HEK293 (cell line): ENCODE measurements around the gene CDC25C.

Experiments used
- CTCF ChIA-PET: fragments of 350-600 bp; formaldehyde crosslinking; extraction: SDS; loops from one replicate; lab custom pipeline; 2021; ENCODE audit warnings: antibody characterized with exemption; lab: Yijun Ruan, JAX
- POLR2A ChIA-PET: fragments of 300-600 bp; formaldehyde crosslinking; extraction: SDS; loops from one replicate; lab custom pipeline; 2020; ENCODE audit warnings: antibody characterized with exemption, inconsistent platforms; lab: Yijun Ruan, JAX
- H3K27ac ChIP-seq: fragments of 200-500 bp; sonication (Bioruptor generic); 2 replicates; pipeline ENCODE4 v1.5.1; 2014; ENCODE audit warnings: low read depth, low read length, control low read depth, inconsistent platforms; ENCODE audit errors: extremely low read depth
- H3K36me3 ChIP-seq, 2 experiments: fragments of 200-500 bp in 1 of 2; sonication (Bioruptor generic) in 1 of 2; 1 replicate in 1 of 2; 2 replicates in 1 of 2; pipeline ENCODE4 v1.5.1; 2014 to 2017; ENCODE audit warnings: inconsistent platforms in 2 of 2, low read length in 2 of 2; ENCODE audit not compliant: control insufficient read depth in 2 of 2, insufficient read depth in 1 of 2
- H3K4me1 ChIP-seq: fragments of 200-500 bp; sonication (Bioruptor generic); 2 replicates; pipeline ENCODE4 v1.5.1; 2014; ENCODE audit warnings: mild to moderate bottlenecking, low read length, inconsistent platforms; ENCODE audit not compliant: control insufficient read depth, insufficient read depth
- H3K4me3 ChIP-seq: 2 replicates; pipeline ENCODE4 v1.5.1; 2011; ENCODE audit warnings: low read depth, mild to moderate bottlenecking, control low read depth, low read length, moderate library complexity
- H3K9me3 ChIP-seq: fragments of 200-500 bp; sonication (Bioruptor generic); 2 replicates; pipeline ENCODE4 v1.5.1; 2014; ENCODE audit warnings: low read depth, low read length, inconsistent platforms; ENCODE audit not compliant: control insufficient read depth, insufficient read depth
- BCL11B ChIP-seq: fragments of 450-650 bp; formaldehyde crosslinking; IDR thresholded peaks from 2 replicates; pipeline ENCODE4 v1.5.1; 2016; ENCODE audit warnings: low read depth, missing biosample characterization, missing genetic modification characterization
- PRDM1 ChIP-seq: fragments of 450-650 bp; formaldehyde crosslinking; IDR thresholded peaks from 2 replicates; pipeline ENCODE4; 2016; ENCODE audit warnings: missing biosample characterization, missing genetic modification characterization
- SCRT2 ChIP-seq: fragments of 450-650 bp; formaldehyde crosslinking; IDR thresholded peaks from 2 replicates; pipeline ENCODE4 v1.5.1; 2016; ENCODE audit warnings: missing biosample characterization, missing genetic modification characterization
- SP3 ChIP-seq: fragments of 450-650 bp; formaldehyde crosslinking; IDR thresholded peaks from 2 replicates; pipeline ENCODE4 v1.5.1; 2016; ENCODE audit warnings: missing biosample characterization, missing genetic modification characterization
- WT1 ChIP-seq: fragments of 450-650 bp; formaldehyde crosslinking; IDR thresholded peaks from 2 replicates; pipeline ENCODE4 v1.5.1; 2016; ENCODE audit warnings: missing biosample characterization, missing genetic modification characterization
- ZBTB8A ChIP-seq: fragments of 450-650 bp; formaldehyde crosslinking; IDR thresholded peaks from 2 replicates; pipeline ENCODE4 v1.5.1; 2016; ENCODE audit warnings: missing biosample characterization, missing genetic modification characterization
- ZNF211 ChIP-seq: fragments of 450-650 bp; formaldehyde crosslinking; IDR thresholded peaks from 2 replicates; pipeline ENCODE4 v1.5.1; 2016; ENCODE audit warnings: low read depth, missing biosample characterization, missing genetic modification characterization
- ZNF324 ChIP-seq: fragments of 450-650 bp; formaldehyde crosslinking; IDR thresholded peaks from 2 replicates; pipeline ENCODE4 v1.5.1; 2016; ENCODE audit warnings: missing biosample characterization, missing genetic modification characterization
- ZNF48 ChIP-seq: fragments of 450-650 bp; formaldehyde crosslinking; IDR thresholded peaks from 2 replicates; pipeline ENCODE4 v1.5.1; 2016; ENCODE audit warnings: missing biosample characterization, missing genetic modification characterization
- ZNF544 ChIP-seq: fragments of 450-650 bp; formaldehyde crosslinking; IDR thresholded peaks from 2 replicates; pipeline ENCODE4 v1.5.0; 2017; ENCODE audit warnings: missing biosample characterization, missing genetic modification characterization
- ZNF626 ChIP-seq: fragments of 450-650 bp; sonication (Bioruptor Pico); formaldehyde crosslinking; IDR thresholded peaks from 2 replicates; pipeline ENCODE4 v1.5.1; 2018; ENCODE audit warnings: missing biosample characterization, missing genetic modification characterization, inconsistent platforms
- ZNF658 ChIP-seq: fragments of 450-650 bp; formaldehyde crosslinking; IDR thresholded peaks from 2 replicates; pipeline ENCODE4; 2016; ENCODE audit warnings: missing biosample characterization, missing genetic modification characterization
- ZNF701 ChIP-seq: fragments of 450-650 bp; formaldehyde crosslinking; IDR thresholded peaks from 2 replicates; pipeline ENCODE4 v1.5.1; 2016; ENCODE audit warnings: missing biosample characterization, missing genetic modification characterization
- TF ChIP-seq, protein P1 (sequence below): fragments of 450-650 bp; formaldehyde crosslinking; IDR thresholded peaks from 2 replicates; pipeline ENCODE4 v1.5.1; 2016; ENCODE audit warnings: missing biosample characterization, missing genetic modification characterization
- TF ChIP-seq, protein P2 (sequence below): fragments of 450-650 bp; formaldehyde crosslinking; IDR thresholded peaks from 2 replicates; pipeline ENCODE4 v1.5.1; 2016; ENCODE audit warnings: missing biosample characterization, missing genetic modification characterization
- TF ChIP-seq, protein P3 (sequence below): fragments of 450-650 bp; formaldehyde crosslinking; IDR thresholded peaks from 2 replicates; pipeline ENCODE4 v1.5.1; 2017; ENCODE audit warnings: missing biosample characterization, missing genetic modification characterization
- TF ChIP-seq, protein P4 (sequence below): fragments of 450-650 bp; formaldehyde crosslinking; IDR thresholded peaks from 2 replicates; pipeline ENCODE4 v1.5.1; 2016; ENCODE audit warnings: missing biosample characterization, missing genetic modification characterization
- TF ChIP-seq, protein P5 (sequence below): fragments of 450-650 bp; formaldehyde crosslinking; IDR thresholded peaks from 2 replicates; pipeline ENCODE4 v1.5.1; 2016; ENCODE audit warnings: missing biosample characterization, missing genetic modification characterization
- TF ChIP-seq, protein P6 (sequence below): fragments of 450-650 bp; formaldehyde crosslinking; IDR thresholded peaks from 2 replicates; pipeline ENCODE4 v1.5.1; 2017; ENCODE audit warnings: missing biosample characterization, missing genetic modification characterization
- TF ChIP-seq, protein P7 (sequence below): fragments of 450-650 bp; formaldehyde crosslinking; IDR thresholded peaks from 2 replicates; pipeline ENCODE4 v1.5.1; 2016; ENCODE audit warnings: missing biosample characterization, missing genetic modification characterization

CDC25C gene

DNA sequence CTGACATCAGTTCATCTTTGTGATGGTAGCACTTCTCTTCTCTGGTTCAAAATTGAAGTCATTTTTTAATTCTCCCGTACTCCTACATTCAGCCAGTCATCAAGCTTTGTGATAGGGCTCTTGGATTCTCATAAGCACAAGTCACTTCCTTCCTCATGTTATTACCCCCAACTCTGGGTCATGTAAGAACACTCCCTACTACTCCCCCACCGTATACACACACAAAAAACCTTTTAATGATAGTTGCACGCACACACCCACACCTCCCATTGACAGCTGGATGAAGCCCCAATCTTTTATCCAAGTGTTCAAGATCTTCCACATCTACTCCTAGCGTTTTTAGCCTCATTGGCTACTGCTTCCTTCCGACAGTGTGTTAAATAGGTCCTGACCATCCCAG lies 37.7 kb upstream of the CDC25C start (continued):
- TF ChIP-seq ZNF211 (tag by site-specific recombination) = no peak
- TF ChIP-seq, protein P1, sequence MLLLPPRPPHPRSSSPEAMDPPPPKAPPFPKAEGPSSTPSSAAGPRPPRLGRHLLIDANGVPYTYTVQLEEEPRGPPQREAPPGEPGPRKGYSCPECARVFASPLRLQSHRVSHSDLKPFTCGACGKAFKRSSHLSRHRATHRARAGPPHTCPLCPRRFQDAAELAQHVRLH (tag by site-specific recombination) = no peak
- TF ChIP-seq ZBTB8A (tag by site-specific recombination) = no peak
- TF ChIP-seq WT1 (tag by site-specific recombination) = peak; percentile 83
- TF ChIP-seq ZNF48 = no peak

DNA sequence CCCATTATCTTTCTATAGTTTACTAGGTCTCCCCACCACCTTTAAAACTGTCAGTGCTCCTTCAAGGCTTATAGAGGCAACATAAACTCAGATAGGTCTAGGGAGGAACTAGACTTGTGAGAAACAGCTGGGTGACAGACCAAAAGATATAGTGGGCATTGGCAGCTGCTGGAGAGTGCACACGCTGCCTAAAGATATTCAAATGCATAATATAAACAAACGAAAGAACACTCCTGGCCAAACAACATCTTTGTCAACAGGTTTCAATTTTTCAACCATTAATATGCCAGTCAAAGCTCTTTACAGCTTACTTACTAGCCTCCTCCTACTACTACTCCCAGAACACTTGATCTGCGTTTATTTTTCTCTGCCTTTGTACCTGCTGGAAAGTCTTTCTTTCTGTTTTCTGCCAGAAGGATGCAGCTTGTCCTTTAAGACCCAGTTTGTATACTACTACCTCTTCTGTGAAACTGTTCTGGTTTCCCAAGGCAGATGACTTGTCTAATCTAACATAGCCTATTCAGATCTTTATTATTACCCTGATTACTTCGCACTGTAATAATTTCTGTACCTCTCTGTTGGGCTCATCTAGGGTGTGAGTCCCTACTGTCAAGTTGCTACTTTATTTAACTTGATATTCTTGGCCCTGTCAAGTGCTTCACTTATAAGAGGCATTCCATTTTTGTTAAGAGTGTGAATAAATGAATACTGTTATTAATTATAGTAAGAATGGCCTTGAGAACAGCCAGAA lies 35.2 kb upstream of the CDC25C start:
- TF ChIP-seq, protein P2, sequence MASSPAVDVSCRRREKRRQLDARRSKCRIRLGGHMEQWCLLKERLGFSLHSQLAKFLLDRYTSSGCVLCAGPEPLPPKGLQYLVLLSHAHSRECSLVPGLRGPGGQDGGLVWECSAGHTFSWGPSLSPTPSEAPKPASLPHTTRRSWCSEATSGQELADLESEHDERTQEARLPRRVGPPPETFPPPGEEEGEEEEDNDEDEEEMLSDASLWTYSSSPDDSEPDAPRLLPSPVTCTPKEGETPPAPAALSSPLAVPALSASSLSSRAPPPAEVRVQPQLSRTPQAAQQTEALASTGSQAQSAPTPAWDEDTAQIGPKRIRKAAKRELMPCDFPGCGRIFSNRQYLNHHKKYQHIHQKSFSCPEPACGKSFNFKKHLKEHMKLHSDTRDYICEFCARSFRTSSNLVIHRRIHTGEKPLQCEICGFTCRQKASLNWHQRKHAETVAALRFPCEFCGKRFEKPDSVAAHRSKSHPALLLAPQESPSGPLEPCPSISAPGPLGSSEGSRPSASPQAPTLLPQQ (tag by site-specific recombination) = no peak
- TF ChIP-seq SP3 (tag by site-specific recombination) = no peak
- TF ChIP-seq ZNF658 (tag by site-specific recombination) = no peak
- TF ChIP-seq WT1 (tag by site-specific recombination) = peak; percentile 85
- TF ChIP-seq, protein P3, sequence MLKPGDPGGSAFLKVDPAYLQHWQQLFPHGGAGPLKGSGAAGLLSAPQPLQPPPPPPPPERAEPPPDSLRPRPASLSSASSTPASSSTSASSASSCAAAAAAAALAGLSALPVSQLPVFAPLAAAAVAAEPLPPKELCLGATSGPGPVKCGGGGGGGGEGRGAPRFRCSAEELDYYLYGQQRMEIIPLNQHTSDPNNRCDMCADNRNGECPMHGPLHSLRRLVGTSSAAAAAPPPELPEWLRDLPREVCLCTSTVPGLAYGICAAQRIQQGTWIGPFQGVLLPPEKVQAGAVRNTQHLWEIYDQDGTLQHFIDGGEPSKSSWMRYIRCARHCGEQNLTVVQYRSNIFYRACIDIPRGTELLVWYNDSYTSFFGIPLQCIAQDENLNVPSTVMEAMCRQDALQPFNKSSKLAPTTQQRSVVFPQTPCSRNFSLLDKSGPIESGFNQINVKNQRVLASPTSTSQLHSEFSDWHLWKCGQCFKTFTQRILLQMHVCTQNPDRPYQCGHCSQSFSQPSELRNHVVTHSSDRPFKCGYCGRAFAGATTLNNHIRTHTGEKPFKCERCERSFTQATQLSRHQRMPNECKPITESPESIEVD (tag by site-specific recombination) = peak; percentile 59
- TF ChIP-seq, protein P4, sequence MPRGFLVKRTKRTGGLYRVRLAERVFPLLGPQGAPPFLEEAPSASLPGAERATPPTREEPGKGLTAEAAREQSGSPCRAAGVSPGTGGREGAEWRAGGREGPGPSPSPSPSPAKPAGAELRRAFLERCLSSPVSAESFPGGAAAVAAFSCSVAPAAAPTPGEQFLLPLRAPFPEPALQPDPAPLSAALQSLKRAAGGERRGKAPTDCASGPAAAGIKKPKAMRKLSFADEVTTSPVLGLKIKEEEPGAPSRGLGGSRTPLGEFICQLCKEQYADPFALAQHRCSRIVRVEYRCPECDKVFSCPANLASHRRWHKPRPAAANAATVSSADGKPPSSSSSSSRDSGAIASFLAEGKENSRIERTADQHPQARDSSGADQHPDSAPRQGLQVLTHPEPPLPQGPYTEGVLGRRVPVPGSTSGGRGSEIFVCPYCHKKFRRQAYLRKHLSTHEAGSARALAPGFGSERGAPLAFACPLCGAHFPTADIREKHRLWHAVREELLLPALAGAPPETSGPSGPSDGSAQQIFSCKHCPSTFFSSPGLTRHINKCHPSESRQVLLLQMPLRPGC (tag by site-specific recombination) = no peak
- no peak for TF ChIP-seq ZNF48
- peak; percentile 89 for TF ChIP-seq SCRT2 (tag by site-specific recombination)
- Histone ChIP-seq H3K4me1 (peaks cover 22% of the 10 kb centered on the region), H3K9me3 (no peaks in the 10 kb centered on the region), H3K27ac (no peak overlapping the region), H3K4me3 (no peak overlapping the region), H3K36me3 (peaks cover 0 to 4% of the 10 kb centered on the region in 2 experiments; a peak in 1 of 3 replicates)
- ChIA-PET CTCF (interaction anchor here (1.1 to 7.6 kb wide), 2 partner anchors 14 to 137 kb away, joined by 3 to 94 read pairs; partner anchors contain the start of gene KDM3B), POLR2A (no interaction called here)

DNA sequence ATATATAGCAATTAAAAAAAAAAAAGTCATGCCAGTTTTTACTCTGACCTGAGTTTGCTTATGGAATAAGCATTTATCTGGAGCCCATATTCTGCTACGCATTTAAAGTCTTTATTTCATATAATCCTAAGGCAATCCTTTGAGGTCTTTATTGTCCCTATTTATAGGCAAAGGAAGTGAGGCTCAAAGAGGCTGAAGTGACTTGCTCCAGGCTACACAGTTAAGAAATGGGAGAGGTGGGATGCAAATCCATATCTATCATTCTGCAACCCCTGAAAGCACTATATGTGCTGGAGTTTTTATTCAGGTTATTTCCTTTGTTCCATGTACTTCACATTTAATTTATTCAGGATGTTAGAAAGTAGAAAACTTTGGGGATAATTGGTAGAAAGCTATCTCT lies 33.0 kb upstream of the CDC25C start:
- POLR2A ChIA-PET = no interaction called here
- Histone ChIP-seq H3K36me3 (peaks cover 0 to 4% of the 10 kb centered on the region in 2 experiments; a peak in 1 of 3 replicates), H3K4me1 (peaks cover 25% of the 10 kb centered on the region), H3K27ac (no peak overlapping the region), H3K9me3 (no peaks in the 10 kb centered on the region), H3K4me3 (no peak overlapping the region)
- no peak for TF ChIP-seq PRDM1 (tag by site-specific recombination)
- TF ChIP-seq ZNF544 (tag by site-specific recombination) = no peak
- TF ChIP-seq ZNF211 (tag by site-specific recombination) = no peak
- TF ChIP-seq WT1 (tag by site-specific recombination) = no peak
- TF ChIP-seq, protein P1 (tag by site-specific recombination) = no peak
- TF ChIP-seq ZNF701 (tag by site-specific recombination) = no peak
- TF ChIP-seq ZBTB8A (tag by site-specific recombination) = no peak
- TF ChIP-seq, protein P5, sequence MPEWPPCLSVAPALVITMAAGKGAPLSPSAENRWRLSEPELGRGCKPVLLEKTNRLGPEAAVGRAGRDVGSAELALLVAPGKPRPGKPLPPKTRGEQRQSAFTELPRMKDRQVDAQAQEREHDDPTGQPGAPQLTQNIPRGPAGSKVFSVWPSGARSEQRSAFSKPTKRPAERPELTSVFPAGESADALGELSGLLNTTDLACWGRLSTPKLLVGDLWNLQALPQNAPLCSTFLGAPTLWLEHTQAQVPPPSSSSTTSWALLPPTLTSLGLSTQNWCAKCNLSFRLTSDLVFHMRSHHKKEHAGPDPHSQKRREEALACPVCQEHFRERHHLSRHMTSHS (tag by site-specific recombination) = no peak
- TF ChIP-seq, protein P6, sequence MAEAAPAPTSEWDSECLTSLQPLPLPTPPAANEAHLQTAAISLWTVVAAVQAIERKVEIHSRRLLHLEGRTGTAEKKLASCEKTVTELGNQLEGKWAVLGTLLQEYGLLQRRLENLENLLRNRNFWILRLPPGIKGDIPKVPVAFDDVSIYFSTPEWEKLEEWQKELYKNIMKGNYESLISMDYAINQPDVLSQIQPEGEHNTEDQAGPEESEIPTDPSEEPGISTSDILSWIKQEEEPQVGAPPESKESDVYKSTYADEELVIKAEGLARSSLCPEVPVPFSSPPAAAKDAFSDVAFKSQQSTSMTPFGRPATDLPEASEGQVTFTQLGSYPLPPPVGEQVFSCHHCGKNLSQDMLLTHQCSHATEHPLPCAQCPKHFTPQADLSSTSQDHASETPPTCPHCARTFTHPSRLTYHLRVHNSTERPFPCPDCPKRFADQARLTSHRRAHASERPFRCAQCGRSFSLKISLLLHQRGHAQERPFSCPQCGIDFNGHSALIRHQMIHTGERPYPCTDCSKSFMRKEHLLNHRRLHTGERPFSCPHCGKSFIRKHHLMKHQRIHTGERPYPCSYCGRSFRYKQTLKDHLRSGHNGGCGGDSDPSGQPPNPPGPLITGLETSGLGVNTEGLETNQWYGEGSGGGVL (tag by site-specific recombination) = no peak
- no peak for TF ChIP-seq ZNF626
- no peak for TF ChIP-seq BCL11B (tag by site-specific recombination)
- TF ChIP-seq, protein P7, sequence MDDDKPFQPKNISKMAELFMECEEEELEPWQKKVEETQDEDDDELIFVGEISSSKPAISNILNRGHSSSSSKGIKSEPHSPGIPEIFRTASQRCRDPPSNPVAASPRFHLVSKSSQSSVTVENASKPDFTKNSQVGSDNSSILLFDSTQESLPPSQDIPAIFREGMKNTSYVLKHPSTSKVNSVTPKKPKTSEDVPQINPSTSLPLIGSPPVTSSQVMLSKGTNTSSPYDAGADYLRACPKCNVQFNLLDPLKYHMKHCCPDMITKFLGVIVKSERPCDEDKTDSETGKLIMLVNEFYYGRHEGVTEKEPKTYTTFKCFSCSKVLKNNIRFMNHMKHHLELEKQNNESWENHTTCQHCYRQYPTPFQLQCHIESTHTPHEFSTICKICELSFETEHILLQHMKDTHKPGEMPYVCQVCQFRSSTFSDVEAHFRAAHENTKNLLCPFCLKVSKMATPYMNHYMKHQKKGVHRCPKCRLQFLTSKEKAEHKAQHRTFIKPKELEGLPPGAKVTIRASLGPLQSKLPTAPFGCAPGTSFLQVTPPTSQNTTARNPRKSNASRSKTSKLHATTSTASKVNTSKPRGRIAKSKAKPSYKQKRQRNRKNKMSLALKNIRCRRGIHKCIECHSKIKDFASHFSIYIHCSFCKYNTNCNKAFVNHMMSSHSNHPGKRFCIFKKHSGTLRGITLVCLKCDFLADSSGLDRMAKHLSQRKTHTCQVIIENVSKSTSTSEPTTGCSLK = no peak
- TF ChIP-seq ZNF324 (tag by site-specific recombination) = no peak
- CTCF ChIA-PET = interaction anchor here (2.4 kb wide), 1 partner anchor 12 kb away, joined by 14 read pairs; the partner anchor contains the start of gene KDM3B
